HG02852 (cell line): ENCODE measurements around the gene RBM39.
"Not testable (repeated sequence)": the region's sequence is repeated elsewhere in the genome, so short reads cannot be mapped to it uniquely, and the experiment has no call there.

Experiments used
- ATAC-seq: cut with Tn5 transposase; IDR thresholded peaks from one replicate; pipeline ENCODE4 v1.9.1; 2021; ENCODE audit warnings: mild to moderate bottlenecking, moderate library complexity; ENCODE audit not compliant: unreplicated experiment

The RBM39 gene

DNA sequence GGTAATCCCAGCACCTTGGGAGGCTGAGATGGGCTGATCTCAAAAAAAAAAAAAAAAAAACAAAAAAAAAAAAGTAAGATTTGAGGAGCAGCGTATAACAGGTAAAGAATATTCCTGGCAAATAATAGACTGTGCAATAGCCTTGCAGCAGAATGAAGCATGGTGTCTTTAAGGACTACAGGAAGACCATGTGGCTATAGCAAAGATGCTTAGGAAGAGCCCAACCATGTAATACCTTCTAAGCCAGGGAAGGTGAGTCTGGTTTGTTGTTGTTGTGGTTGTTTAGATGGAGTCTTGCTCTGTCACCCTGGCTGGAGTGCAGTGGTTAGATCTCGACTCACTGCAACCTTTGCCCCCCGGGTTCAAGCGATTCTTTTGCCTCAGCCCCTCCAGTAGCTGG lies 14.3 kb upstream of the RBM39 start:
- ATAC-seq: no peak

DNA sequence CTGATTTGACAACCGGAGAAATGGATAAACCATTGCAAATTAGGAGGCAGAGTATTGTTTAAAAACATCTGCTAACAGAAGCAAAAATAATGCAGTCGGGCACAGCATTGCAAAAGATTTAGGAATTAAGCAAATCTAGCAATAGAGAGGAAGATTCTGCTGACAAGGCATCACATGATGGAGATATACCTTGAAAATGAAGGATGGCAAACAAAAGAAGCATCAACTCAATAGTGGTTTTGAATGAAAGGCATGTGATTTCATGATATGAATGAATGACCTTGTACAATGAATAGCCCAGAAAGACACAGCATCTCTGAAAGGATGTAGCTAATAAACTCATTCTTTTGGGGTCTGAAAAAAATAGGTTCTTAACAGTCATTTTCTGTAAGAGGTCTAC lies 8.6 kb upstream of the RBM39 start:
- no peak for ATAC-seq

DNA sequence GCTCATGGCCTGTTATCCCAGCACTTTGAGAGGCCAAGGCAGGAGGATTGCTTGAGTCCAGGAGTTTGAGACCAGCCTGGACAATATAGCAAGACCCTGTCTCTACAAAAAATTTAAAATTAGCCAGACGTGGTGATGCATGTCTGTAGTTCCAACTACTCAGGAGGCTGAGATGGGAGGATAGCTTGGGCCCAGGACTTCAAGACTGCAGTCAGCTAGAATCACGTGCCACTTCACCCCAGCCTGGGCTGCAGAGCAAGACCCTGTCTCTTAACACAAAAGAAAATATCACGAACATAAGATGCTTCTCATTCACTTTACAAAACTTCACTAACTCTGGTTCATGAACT lies 2.4 kb upstream of the RBM39 start:
- ATAC-seq: not testable (repeated sequence)

- ATAC-seq: no peak
These were observed 1.8 kb upstream of the RBM39 start for GRCh38 chr20:35743693-35744491.

DNA sequence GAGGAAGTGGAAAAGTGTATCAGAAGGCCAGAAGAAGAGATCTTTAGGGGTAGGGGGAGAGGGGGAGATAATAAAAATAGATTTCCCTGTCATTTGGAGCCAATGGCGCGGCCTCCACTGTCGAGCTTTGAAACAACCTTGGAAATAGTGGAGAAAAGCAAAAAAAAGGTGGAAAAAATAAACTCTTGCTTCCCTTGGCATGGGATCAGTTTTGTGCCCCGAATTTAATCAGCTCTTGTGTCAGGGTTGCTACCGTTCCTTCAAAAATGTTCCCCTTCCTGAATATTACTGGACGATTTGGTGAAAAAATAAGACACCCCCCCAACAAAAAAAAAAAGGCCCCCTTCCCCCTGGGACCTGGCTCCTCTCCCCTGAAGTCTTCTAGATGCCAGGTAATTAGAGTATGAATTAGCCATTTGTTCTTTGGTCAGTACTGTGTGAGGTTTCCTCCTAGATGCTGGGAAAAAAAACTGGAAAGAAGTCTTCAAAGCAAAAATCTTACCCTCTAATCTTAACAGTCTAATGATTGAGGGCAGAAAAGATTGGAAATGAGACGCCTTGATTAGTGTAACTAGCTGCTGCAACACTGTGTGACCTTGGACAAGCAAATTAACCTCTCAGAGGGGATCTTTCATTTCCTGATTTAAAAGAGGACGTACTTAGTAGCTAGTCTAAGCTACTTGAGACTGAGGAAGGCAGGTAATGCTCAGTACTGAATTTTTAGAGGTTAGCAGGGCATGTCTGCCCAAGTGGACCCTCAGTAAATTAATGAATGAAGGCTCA lies 872 bp upstream of the RBM39 start:
- ATAC-seq: no peak

DNA sequence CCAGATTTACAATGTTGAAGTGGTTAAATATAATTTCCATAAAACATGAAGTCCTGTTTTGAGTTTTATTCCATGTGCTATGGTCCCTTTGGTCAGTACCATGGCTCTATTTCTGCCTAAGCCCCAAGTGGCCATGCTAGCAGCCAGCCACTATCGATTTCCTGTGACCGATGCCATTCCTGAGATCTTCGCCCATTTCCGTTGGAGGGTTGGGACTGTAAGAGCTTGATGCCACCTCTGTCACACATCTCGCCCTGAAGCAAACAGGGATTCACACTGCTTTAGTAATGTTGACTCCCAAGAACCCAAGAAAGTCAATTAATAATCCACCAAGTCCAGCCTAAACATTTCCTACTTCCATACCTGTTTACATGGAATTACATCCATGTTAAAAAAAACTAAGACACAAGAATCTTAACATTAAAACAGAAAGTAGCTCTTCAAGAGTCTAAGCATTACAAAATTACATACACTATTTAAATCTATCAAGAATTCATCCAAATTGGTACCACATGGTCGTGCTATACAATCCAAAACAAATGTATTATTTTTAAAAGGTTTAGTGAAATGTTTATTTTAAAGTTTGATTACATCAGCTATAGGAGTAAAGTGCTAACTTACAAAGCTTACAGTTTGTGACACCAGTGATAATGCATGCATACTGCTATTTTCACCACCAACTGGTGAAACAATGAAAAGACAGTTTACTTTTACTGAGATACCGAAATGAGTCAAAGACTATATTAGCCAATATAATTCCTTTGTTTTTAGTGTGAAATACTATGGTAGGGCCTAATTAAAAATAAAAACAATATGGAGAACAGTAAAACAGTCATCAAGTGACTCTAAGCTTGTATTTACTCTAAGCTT lies 2.5 kb downstream of the RBM39 start:
- no peak for ATAC-seq

GRCh38 chr20:35738410-35739179 lies 3.5 kb downstream of the RBM39 start:
- ATAC-seq: no peak

DNA sequence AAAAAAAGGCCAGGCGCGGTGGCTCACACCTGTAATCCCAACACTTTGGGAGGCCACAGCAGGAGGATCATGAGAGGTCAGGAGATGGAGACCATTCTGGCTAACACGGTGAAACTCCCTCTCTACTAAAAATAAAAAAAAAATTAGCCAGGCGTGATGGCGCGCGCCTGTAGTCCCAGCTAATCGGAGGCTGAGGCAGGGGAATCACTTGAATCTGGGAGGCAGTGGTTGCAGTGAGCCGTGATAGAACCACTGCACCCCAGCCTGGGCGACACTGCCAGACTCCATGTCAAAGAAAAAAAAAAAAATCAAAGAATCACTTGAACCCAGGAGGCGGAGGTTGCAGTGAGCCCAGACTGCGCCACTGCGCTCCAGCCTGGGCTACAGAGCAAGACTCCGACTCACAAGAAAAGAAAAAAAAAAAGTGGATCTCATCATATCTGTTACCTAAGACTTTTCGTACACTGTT lies 4.2 kb downstream of the RBM39 start:
- ATAC-seq: no peak

GRCh38 chr20:35735826-35736470 lies 6.1 kb downstream of the RBM39 start:
- no peak for ATAC-seq

- ATAC-seq: no peak
These were observed 7.0 kb downstream of the RBM39 start for GRCh38 chr20:35734777-35735649.

GRCh38 chr20:35734374-35734773 lies 7.7 kb downstream of the RBM39 start:
- no peak for ATAC-seq

GRCh38 chr20:35732644-35732982 lies 9.4 kb downstream of the RBM39 start:
- ATAC-seq: no peak

GRCh38 chr20:35731862-35732643 lies 10.0 kb downstream of the RBM39 start:
- ATAC-seq: no peak

DNA sequence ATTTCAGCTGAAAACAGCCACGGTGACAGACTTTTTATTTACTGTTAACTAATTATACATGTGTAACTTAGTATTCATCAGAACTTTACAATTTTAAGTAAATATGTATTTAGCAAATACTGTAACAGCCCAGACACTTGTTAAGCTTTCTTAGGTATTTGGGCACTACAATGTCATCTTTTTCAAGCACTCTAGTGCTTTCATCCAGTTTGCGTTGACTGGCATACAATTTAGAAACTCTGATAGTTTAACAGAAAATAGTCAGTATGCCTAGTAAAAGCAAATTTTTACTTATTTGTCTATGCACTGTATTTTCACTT lies 10.6 kb downstream of the RBM39 start:
- no peak for ATAC-seq

DNA sequence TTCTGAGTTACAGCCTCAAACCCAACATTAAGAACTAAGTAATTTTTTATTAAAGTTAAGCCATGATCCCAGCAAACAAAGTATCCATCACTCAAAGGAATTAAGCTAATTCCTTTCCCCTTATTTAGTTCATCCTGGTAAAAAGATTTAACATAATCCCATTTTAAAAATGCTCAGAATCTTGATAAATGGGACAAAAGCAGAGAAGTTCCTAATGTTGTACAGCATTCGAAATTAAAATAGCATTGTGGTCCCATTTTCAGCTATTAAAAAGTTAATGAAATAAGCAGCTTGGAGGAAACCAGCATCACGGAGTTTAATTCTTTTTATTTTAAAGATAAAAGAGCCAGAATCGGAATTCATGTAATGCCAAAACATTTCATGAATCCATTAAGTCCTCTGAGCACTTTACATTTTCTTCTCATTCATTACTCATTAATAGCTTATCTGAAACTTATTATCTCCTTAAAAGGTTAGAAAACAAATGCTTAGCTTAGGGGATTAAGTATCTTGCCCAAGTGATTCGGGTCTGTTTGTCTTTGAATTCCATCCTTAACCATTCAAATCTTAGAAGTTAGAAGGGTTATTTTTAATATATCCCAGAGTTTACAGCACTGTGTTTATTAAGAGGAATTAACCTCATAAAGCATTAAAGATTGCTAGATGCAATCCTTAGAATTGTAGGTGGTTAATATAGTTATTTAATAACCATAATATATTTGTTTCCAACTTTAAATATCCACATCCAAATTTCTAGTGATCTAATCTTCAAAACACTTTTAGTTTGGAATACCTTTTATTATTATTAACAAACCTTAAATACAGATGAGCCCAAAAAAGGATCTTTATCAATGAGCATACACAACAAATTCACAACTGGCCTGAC lies 11.2 kb downstream of the RBM39 start:
- ATAC-seq: no peak

DNA sequence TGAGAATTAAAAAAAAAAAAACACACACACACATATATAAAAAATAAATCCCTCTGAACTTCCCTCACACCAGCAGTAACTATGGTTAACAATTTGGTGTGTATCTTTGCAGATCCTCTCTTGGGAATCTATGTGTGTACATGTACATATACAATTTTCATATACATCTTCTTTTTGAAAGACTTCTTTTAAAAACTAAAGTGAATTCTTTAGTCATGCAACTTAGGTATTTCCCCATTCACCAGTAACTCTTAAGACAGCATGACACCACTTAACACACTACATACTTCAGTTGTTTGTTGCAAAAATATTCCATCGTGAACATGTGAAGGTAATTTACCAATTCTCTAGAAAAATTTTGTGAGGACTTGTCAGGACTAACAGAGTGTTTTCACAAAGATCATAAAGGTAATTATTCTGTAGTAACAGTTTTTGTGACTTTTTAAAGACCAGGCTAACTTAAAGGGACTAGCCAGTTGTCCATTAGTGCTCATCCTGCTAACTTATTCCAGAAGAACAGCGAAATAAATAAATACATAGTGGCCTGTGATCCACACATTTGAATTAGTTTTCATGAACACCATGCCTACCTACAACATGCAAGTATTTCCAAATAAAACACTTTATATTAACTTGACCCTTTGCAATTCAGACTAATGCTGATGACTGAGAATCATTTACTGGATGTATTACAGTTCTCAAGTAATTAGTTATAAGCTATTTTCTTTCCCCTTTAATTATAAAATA lies 12.1 kb downstream of the RBM39 start:
- no peak for ATAC-seq

DNA sequence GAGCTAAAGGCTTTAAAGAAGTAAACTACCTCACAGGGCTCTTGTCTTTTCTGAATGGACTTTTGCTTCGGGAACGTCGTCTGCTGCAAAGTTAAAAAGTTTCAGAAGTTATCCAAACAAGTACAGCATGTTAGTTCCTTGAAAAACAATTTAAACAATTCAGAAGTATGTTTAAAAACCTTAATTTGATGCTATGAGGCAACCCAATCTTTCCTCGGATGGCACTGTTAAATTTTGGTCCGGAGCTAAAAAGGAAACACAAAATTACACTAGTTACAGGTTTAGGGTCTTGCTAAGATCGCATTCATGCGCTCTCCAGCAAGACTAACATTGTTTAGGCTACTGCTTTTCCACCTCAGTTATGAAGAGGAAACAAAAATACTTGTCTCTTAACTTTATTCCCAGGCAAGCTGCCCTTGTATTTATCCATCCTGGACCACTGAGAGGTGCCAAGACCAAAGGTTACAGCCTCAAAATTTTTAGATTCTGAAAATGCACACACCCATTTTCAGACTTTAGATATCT lies 12.7 kb downstream of the RBM39 start:
- no peak for ATAC-seq
